Measurements from ENCODE around the gene NTN5. TPM values are rescaled to one million over a fixed set of nuclear protein-coding genes. Genes with fewer than 3 reads are reported as not detected.

The NTN5 gene
- total RNA-seq, 1 donor: under 0.01 TPM

GRCh38 chr19:48673436-48674100, 751 bp upstream of the NTN5 start:
- H2AFZ ChIP-seq (ENCODE audit: low read length): no peak overlapping the region
- peak; percentile 81 for DNase-seq (ENCODE audit: insufficient read length, low spot score, missing footprints)
- H3K36me3 ChIP-seq (ENCODE audit: insufficient read depth, low read length): no peaks in the 10 kb centered on the region

GRCh38 chr19:48671446-48671995, 1.3 kb downstream of the NTN5 start:
- DNase-seq (ENCODE audit: insufficient read length, low spot score, missing footprints): peak; percentile 66
- H4K20me1 ChIP-seq (ENCODE audit: insufficient read depth, low read length): no peaks in the 10 kb centered on the region
- H3K27ac ChIP-seq (ENCODE audit: low read depth, low read length): no peak overlapping the region
- H3K4me3 ChIP-seq (ENCODE audit: insufficient read depth, low read length): no peak overlapping the region
- no peak overlapping the region for H3K4me2 ChIP-seq (ENCODE audit: insufficient read depth, low read length)
- no peaks in the 10 kb centered on the region for H3K27me3 ChIP-seq (ENCODE audit: insufficient read depth, low read length)
- no peaks in the 10 kb centered on the region for H3K9me3 ChIP-seq (ENCODE audit: low read depth, low read length)
- no peak overlapping the region for H2AFZ ChIP-seq (ENCODE audit: low read length)
- TF ChIP-seq, protein P1, sequence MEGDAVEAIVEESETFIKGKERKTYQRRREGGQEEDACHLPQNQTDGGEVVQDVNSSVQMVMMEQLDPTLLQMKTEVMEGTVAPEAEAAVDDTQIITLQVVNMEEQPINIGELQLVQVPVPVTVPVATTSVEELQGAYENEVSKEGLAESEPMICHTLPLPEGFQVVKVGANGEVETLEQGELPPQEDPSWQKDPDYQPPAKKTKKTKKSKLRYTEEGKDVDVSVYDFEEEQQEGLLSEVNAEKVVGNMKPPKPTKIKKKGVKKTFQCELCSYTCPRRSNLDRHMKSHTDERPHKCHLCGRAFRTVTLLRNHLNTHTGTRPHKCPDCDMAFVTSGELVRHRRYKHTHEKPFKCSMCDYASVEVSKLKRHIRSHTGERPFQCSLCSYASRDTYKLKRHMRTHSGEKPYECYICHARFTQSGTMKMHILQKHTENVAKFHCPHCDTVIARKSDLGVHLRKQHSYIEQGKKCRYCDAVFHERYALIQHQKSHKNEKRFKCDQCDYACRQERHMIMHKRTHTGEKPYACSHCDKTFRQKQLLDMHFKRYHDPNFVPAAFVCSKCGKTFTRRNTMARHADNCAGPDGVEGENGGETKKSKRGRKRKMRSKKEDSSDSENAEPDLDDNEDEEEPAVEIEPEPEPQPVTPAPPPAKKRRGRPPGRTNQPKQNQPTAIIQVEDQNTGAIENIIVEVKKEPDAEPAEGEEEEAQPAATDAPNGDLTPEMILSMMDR (IDR thresholded peaks at IDR 0.05; ENCODE audit: extremely low read depth, low read depth, low read length): no peak
- no peaks in the 10 kb centered on the region for H3K36me3 ChIP-seq (ENCODE audit: insufficient read depth, low read length)
- H3K4me1 ChIP-seq (ENCODE audit: insufficient read depth, low read length): no peaks in the 10 kb centered on the region
- H3K79me2 ChIP-seq (ENCODE audit: insufficient read depth, low read length): no peaks in the 10 kb centered on the region

More at GRCh38 chr19:48673436-48674100, 751 bp upstream of the NTN5 start:
- TF ChIP-seq, protein P1 (IDR thresholded peaks at IDR 0.05; ENCODE audit: extremely low read depth, low read depth, low read length): no peak
- H3K9me3 ChIP-seq (ENCODE audit: low read depth, low read length): no peaks in the 10 kb centered on the region
- no peaks in the 10 kb centered on the region for H3K79me2 ChIP-seq (ENCODE audit: insufficient read depth, low read length)
- H3K4me3 ChIP-seq (ENCODE audit: insufficient read depth, low read length): no peak overlapping the region
- no peak overlapping the region for H3K4me2 ChIP-seq (ENCODE audit: insufficient read depth, low read length)
- no peaks in the 10 kb centered on the region for H3K4me1 ChIP-seq (ENCODE audit: insufficient read depth, low read length)
- H4K20me1 ChIP-seq (ENCODE audit: insufficient read depth, low read length): no peaks in the 10 kb centered on the region
- peaks cover 5% of the 10 kb centered on the region for H3K27me3 ChIP-seq (ENCODE audit: insufficient read depth, low read length)
- no peak overlapping the region for H3K27ac ChIP-seq (ENCODE audit: low read depth, low read length)

DNA sequence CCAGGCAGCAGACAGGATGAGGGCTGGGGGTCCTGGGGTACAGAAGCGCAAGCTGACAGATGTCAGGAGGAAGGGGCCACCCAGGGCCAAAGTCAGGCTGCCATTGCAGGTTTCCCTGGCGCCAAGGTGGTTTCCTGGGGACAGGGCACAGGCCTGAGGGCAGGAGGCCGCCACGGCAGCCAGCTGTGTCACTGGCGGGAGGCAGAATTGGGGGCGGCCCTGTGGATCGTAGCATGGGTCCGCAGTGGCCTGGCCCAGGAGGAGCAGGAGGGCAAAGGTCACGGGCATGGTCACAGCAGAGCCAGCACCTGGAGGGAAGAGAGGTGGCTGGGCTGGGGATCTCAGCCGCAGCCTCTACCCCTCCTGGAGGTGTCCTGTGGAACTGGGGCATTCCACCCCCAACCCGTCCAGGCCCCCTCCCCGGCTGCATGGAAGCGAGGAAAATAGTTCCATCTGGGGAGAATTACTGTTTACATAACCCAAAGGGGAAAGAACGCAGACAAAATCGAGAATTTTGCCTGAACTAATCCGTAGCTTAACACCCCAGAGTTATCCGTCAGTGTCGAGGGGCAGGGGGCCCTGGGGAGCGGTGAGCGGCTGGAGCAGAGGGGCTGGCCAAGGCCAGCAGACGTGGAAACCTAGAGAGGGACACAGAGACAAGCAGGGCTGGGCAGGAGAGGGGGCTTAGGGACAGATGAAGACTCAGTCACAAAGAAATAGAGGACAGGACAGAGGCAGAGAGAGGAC, 1.9 kb downstream of the NTN5 start:
- no peak overlapping the region for H3K4me2 ChIP-seq (ENCODE audit: insufficient read depth, low read length)
- TF ChIP-seq, protein P1 (IDR thresholded peaks at IDR 0.05; ENCODE audit: extremely low read depth, low read depth, low read length): no peak
- H3K4me3 ChIP-seq (ENCODE audit: insufficient read depth, low read length): no peak overlapping the region
- no peak overlapping the region for H3K27ac ChIP-seq (ENCODE audit: low read depth, low read length)
- no peaks in the 10 kb centered on the region for H3K4me1 ChIP-seq (ENCODE audit: insufficient read depth, low read length)
- H4K20me1 ChIP-seq (ENCODE audit: insufficient read depth, low read length): no peaks in the 10 kb centered on the region
- peak; percentile 52 for DNase-seq (ENCODE audit: insufficient read length, low spot score, missing footprints)
- H3K9me3 ChIP-seq (ENCODE audit: low read depth, low read length): no peaks in the 10 kb centered on the region
- no peak overlapping the region for H2AFZ ChIP-seq (ENCODE audit: low read length)
- H3K36me3 ChIP-seq (ENCODE audit: insufficient read depth, low read length): no peaks in the 10 kb centered on the region
- H3K27me3 ChIP-seq (ENCODE audit: insufficient read depth, low read length): peaks cover under 1% of the 10 kb centered on the region
- H3K79me2 ChIP-seq (ENCODE audit: insufficient read depth, low read length): no peaks in the 10 kb centered on the region
